WERI-Rb-1 (cell line): ENCODE results near the gene HPGDS.

ENCODE experiments used
- DNase-seq: peaks from one replicate; pipeline ENCODE4 v3.0.0-alpha.2; 2020
- H3K27ac ChIP-seq: fragments of 250-450 bp; sonication (Bioruptor Pico); 2 replicates; pipeline ENCODE4 v1.5.1; 2020; ENCODE audit warnings: mild to moderate bottlenecking, moderate library complexity
- H3K27me3 ChIP-seq: fragments of 250-450 bp; sonication (Bioruptor Pico); 2 replicates; pipeline ENCODE4 v1.5.1; 2021; ENCODE audit warnings: mild to moderate bottlenecking, low read depth, moderate library complexity; ENCODE audit not compliant: insufficient read depth, severe bottlenecking
- H3K36me3 ChIP-seq: fragments of 250-450 bp; sonication (Bioruptor Pico); 2 replicates; pipeline ENCODE4 v1.5.1; 2020; ENCODE audit warnings: mild to moderate bottlenecking, moderate library complexity
- H3K4me3 ChIP-seq: 2 replicates; pipeline ENCODE4 v1.5.1; 2011; ENCODE audit warnings: low read depth, mild to moderate bottlenecking, control low read depth, low read length
- H3K9me3 ChIP-seq: fragments of 250-450 bp; sonication (Bioruptor Pico); 2 replicates; pipeline ENCODE4 v1.5.1; 2021; ENCODE audit warnings: mild to moderate bottlenecking, moderate library complexity; ENCODE audit not compliant: severe bottlenecking
- TF ChIP-seq, protein P1 (sequence below): IDR thresholded peaks from 2 replicates; pipeline ENCODE4 v1.5.1; 2011; ENCODE audit warnings: low read depth, mild to moderate bottlenecking, control low read depth, inconsistent platforms, low read length

The HPGDS gene

DNA sequence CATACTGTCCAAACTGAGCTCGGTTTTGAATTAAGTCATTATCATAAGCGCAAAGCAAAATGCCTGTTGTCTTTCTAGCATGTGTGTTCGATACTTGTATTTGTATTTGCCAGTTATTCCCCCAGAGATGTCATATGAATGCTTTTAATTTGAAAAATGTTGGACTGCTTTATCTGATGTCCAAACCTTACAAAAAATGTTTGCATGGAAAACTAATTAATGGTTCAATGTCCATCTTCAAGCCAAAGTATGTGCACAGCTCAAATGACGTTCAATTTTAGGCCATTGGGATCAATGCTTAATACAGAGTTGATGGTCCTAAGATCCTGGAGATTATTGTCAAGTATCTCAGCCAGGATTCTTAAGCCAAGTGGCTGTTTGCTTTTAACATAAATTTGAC is 17.2 kb upstream of the HPGDS start:
- no peak for DNase-seq
- Histone ChIP-seq H3K27me3 (no peaks in the 10 kb centered on the region), H3K36me3 (no peaks in the 10 kb centered on the region), H3K9me3 (no peaks in the 10 kb centered on the region), H3K27ac (no peak overlapping the region), H3K4me3 (no peak overlapping the region)
- TF ChIP-seq, protein P1, sequence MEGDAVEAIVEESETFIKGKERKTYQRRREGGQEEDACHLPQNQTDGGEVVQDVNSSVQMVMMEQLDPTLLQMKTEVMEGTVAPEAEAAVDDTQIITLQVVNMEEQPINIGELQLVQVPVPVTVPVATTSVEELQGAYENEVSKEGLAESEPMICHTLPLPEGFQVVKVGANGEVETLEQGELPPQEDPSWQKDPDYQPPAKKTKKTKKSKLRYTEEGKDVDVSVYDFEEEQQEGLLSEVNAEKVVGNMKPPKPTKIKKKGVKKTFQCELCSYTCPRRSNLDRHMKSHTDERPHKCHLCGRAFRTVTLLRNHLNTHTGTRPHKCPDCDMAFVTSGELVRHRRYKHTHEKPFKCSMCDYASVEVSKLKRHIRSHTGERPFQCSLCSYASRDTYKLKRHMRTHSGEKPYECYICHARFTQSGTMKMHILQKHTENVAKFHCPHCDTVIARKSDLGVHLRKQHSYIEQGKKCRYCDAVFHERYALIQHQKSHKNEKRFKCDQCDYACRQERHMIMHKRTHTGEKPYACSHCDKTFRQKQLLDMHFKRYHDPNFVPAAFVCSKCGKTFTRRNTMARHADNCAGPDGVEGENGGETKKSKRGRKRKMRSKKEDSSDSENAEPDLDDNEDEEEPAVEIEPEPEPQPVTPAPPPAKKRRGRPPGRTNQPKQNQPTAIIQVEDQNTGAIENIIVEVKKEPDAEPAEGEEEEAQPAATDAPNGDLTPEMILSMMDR = no peak

DNA sequence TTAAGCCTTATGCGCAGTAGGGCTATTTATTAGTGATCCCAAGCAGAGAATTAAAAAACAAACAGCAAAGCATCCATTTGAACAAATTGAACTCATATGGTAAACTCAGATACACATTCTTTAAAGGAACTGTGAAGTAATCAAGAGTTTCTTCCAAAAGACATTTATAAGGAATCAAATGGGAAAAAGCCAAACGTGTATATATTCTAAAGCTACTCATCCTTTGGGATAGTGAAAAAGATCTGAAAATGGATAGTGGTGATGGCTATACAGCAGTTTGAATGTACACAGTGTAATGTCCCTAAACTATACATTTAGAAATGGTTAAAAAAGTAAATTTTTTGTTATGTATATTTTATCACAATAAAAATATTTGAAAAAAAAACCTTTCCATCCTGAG is 16.6 kb upstream of the HPGDS start:
- TF ChIP-seq, protein P1 = no peak
- H3K27me3 ChIP-seq = no peaks in the 10 kb centered on the region
- H3K9me3 ChIP-seq = no peaks in the 10 kb centered on the region
- no peak overlapping the region for H3K4me3 ChIP-seq
- no peak overlapping the region for H3K27ac ChIP-seq
- no peaks in the 10 kb centered on the region for H3K36me3 ChIP-seq
- DNase-seq = no peak

DNA sequence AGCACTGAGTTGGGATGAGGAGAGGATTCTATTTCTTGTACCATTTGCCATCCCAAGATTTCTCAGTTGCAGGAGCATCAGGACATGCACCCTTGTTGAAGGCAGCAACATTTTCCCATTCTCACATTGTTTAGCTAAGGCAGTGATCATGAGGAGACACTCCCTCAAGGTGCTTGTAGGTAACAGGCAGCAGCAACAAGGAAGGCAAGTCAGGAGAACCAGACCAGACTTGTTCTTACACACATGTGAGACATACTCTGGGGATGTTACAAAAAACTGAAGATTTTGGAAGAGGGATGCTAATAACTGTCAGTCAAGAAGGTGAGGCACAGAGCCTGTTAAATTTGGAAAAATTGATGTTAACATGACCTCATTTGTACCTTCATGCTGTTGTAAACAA is 15.5 kb upstream of the HPGDS start:
- no peak for DNase-seq
- Histone ChIP-seq H3K36me3 (no peaks in the 10 kb centered on the region), H3K27ac (no peak overlapping the region), H3K9me3 (no peaks in the 10 kb centered on the region), H3K27me3 (no peaks in the 10 kb centered on the region), H3K4me3 (no peak overlapping the region)
- TF ChIP-seq, protein P1 = no peak

DNA sequence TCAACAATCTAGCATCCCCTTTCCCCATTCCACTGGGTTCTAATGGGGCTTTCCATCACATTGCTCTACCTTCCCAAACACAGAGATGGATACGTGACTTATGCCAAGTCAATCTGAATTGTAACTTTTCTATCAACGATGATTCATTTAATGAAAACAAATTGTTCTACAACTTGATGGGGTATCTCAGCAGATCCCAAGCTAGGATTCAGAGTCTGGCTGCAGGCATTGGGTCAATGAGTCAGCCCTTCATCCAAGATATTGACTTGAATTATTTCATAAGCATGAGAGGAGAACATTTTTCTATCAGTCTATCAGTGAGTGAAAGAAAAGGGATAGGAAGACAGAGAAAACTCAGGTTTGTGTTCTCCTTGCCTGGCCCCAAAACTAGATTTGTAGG is 15.0 kb upstream of the HPGDS start:
- Histone ChIP-seq H3K36me3 (no peaks in the 10 kb centered on the region), H3K4me3 (no peak overlapping the region), H3K27me3 (no peaks in the 10 kb centered on the region), H3K27ac (no peak overlapping the region), H3K9me3 (no peaks in the 10 kb centered on the region)
- TF ChIP-seq, protein P1 = no peak
- no peak for DNase-seq

DNA sequence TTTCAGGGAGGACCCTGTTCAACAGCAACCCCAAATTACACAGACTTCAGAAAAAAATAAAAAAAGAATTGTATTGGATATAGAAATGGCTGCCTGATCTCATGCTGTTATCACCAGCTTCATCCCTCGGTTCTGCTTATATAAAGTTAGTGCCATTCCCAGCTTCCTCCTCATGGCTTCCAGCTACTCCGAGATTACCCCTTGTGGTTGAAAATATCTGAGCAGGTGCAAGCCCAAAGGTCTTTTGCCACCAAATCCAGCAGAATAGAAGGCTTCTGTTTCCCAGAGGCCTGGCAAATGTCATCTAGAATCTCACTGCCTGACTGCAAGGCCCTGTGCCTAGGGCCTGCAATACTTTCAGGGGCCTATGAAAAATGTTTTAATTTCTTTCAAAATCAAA is 13.8 kb upstream of the HPGDS start:
- no peak for DNase-seq
- no peak overlapping the region for H3K27ac ChIP-seq
- H3K36me3 ChIP-seq = no peaks in the 10 kb centered on the region
- TF ChIP-seq, protein P1 = no peak
- H3K4me3 ChIP-seq = no peak overlapping the region
- H3K9me3 ChIP-seq = no peaks in the 10 kb centered on the region
- no peaks in the 10 kb centered on the region for H3K27me3 ChIP-seq

DNA sequence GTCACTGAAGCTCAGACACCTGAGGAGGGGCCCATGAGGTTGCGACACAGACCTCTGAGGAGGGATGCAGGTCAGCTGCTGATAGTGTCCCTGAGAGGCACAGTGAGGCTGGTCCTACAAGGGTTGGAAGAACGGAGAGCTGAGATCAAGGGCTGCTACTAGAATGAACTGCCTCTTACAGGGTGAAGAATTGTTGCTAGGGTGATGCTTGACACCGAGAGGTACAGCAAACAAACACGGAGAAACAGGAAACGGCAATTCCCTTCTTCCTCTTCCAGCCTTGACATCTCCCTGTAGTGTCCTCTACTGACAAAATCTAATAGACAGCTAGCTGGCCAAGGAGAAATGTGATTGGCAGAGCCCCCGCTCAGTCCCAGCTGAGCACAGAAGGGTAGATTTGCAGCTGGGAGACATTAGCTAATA is 11.8 kb upstream of the HPGDS start:
- no peaks in the 10 kb centered on the region for H3K27me3 ChIP-seq
- no peak overlapping the region for H3K4me3 ChIP-seq
- TF ChIP-seq, protein P1 = no peak
- no peak overlapping the region for H3K27ac ChIP-seq
- no peaks in the 10 kb centered on the region for H3K9me3 ChIP-seq
- no peak for DNase-seq
- no peaks in the 10 kb centered on the region for H3K36me3 ChIP-seq
